ENCODE results near the gene ZNF417.
"Not testable (repeated sequence)": the region's sequence is repeated elsewhere in the genome, so short reads cannot be mapped to it uniquely, and the experiment has no call there.

Gene ZNF417

DNA sequence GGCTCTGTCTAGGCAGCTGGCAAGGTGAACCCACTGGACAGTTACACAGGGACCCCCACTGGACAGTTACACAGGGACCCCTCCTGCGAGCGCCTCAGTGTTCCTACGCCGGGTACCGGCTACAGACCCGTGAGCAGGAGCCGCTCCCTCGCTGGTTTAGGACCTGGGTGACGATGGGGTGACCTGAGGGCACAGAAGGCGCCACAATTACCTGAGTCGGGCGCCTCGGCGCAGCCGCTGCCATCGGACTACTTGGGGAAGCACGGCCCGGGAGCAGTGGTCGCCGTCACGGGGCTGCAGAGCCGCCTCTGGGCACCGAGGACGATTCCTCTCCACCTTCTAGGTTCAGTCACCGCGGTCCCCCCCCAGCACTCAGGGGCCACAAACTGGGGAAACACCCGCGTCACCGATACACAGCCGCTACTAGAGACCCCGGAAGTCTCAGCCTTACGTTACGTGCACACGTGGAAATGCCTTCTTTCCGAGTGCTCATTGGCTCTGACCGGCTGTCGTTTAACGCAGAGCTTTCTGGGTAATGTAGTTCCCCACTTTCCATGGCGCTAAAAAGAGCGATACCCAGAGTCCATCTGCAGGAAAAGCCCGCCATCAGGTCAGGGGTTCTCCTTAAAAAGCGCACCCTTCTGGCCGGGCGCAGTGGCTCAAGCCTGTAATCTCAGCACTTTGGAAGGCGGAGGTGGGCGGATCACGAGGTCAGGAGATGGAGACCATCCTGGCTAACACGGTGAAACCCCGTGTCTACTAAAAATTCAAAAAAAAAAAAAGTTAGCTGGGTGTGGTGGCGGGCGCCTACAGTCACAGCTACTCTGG is at the start of gene ZNF417:
TSS of gene ZNF417 (minus strand) at position 425 of the 828 bp plus-strand sequence. CDS start at position 244, 181 bp downstream.
- peak; percentile 96 for DNase-seq

DNA sequence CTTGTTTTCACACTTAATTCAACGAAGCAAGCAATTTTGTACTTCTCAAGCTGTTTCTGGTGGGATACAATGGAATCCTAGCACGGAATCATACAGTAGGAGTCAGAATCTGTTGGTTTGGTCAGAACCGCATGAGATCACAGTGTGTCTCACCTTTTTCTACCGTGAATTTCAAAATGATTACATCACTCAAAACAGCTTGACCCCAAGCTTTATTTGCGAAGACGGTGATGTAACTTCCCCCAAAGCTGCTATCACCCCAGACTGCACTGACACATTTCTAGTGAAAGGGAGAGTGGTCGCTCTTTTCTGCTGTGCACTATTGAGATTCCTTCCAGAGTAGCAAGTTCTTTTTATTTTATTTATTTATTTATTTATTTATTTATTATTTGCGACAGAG is 48.4 kb upstream of the ZNF417 start:
- no peak for DNase-seq

- DNase-seq, result no peak
Observed at GRCh38 chr19:57961785-57962184, 45.4 kb upstream of the ZNF417 start.

- no peak for DNase-seq
Observed at GRCh38 chr19:57954996-57955395, 38.6 kb upstream of the ZNF417 start.

DNA sequence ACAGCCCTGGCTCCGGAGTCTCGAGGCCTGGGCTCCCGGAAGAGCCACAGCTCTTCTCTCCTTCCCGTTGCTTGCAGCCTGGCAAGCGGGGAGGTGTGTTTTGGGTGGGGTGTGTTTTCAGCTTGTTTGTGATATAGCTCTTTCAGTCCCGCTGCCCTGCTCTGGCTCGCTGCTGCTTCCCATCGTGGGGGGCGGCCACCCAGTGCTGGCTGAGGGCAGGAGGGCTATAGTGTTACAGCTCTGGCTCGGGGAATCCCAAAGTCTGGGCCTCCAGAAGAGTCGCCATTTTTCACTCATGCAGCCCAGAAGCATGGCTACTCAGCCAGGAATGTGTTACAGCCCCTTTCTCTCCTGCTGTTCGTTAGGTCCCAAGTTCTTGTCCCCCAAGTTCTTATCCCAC is 33.3 kb upstream of the ZNF417 start:
- DNase-seq, result no peak

GRCh38 chr19:57949296-57949695 is 32.9 kb upstream of the ZNF417 start:
- DNase-seq, result no peak

- peak; percentile 98 for DNase-seq
Observed at GRCh38 chr19:57947419-57948134, 31.2 kb upstream of the ZNF417 start, which contains the start of gene ZNF256. Gene ZNF256, minus strand, starts transcription at chr19:57947706. Its CDS starts 232 bp downstream, at chr19:57947474.

GRCh38 chr19:57947088-57947418 is 30.7 kb upstream of the ZNF417 start:
- no peak for DNase-seq

DNA sequence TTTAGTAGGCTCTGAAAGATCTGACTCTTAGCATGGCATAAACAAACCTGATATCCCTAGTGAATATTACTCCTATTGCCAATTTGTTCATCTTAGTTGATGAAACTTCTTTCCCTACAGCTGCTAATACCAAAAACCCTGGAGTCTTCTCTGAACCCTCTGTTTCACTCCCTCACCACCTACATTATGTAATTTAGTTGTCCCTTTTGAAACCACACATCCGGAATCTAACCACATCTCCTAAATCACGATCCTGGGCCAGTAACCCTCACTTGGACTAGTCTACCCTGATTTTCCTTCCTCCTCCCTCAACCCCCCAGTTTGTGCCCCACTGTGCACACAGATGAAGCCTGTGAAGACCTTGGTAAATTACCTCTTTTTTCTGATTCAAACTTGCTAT is 29.9 kb upstream of the ZNF417 start:
- DNase-seq, result no peak

DNA sequence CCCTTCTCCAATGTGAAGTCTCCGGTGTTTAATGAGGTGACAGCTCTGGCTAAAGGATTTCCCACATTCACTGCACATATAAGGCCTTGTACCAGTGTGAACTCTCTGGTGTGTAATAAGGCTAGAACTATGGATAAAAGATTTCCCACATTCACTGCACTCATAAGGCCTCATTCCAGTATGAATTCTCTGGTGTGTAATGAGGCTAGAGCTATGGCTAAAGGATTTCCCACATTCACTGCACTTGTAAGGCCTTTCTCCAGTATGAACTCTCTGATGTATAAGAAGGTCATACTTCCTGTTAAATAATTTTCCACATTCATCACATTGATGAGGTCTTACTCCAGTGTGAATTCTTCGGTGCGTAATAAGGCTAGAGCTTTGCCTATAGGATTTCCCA is 25.2 kb upstream of the ZNF417 start:
- DNase-seq, result no peak

- no peak for DNase-seq
Observed at GRCh38 chr19:57935731-57936130, 19.3 kb upstream of the ZNF417 start.

- peak; percentile 36 for DNase-seq
Observed at GRCh38 chr19:57934820-57935665, 18.7 kb upstream of the ZNF417 start, which contains the start of gene ZNF418. Gene ZNF418, minus strand, starts transcription at chr19:57935402. Its CDS starts 1,580 bp downstream, at chr19:57933822.

- no peak for DNase-seq
Observed at GRCh38 chr19:57927587-57927986, 11.2 kb upstream of the ZNF417 start.

- DNase-seq, result no peak
Observed at GRCh38 chr19:57914531-57914930, 1.9 kb downstream of the ZNF417 start.

GRCh38 chr19:57907394-57907793 is 9.0 kb downstream of the ZNF417 start:
- DNase-seq, result no peak

GRCh38 chr19:57905258-57905657 is 11.1 kb downstream of the ZNF417 start:
- no peak for DNase-seq

- no peak for DNase-seq
Observed at GRCh38 chr19:57903618-57904184, 12.7 kb downstream of the ZNF417 start.

- no peak for DNase-seq
Observed at GRCh38 chr19:57900311-57900710, 16.1 kb downstream of the ZNF417 start.

- not testable (repeated sequence) for DNase-seq
Observed at GRCh38 chr19:57890706-57891105, 25.7 kb downstream of the ZNF417 start.

GRCh38 chr19:57888560-57889231 is 27.7 kb downstream of the ZNF417 start, which contains the start of gene ZNF814:
Gene ZNF814, minus strand, starts transcription at chr19:57889037. Its CDS starts 235 bp downstream, at chr19:57888802.
- peak; percentile 88 for DNase-seq

GRCh38 chr19:57888107-57888559 is 28.3 kb downstream of the ZNF417 start:
- DNase-seq, result peak; percentile 4

All from NCI-H2029 (cell line).